PC-3 (cell line): Measurements from ENCODE around the gene EPHB2.

ENCODE experiments used
- EZH2 ChIP-seq: fragments of 300-600 bp; sonication (generic); IDR thresholded peaks from one replicate; pipeline ENCODE4 v1.6.1; 2017; ENCODE audit warnings: antibody characterized with exemption, mild to moderate bottlenecking, low read length; ENCODE audit not compliant: unreplicated experiment
- TF ChIP-seq, protein P1 (sequence below): fragments of 300-600 bp; sonication (generic); conservative IDR thresholded peaks from 2 replicates; pipeline ENCODE4 v1.5.1; 2017; ENCODE audit warnings: antibody characterized with exemption, low read depth, mild to moderate bottlenecking, low read length

DNA sequence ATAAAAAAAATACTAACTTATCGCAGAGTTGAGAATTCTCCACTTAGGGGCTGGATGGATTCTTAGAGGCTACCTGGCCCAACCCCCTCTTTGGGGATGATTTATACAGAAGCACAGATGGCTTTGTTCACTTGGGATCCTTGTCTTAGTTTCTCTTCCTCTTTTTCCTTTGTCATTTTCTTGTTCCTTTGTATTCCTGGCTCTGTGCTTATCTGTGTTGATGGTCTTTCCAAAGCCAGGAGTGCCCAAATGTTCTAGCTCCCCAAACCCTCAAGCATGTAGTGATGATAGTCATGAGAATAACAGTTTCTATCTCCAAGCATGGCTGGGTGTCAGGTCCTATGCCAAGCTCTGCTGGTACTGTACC is 27.4 kb downstream of the EPHB2 start:
- TF ChIP-seq, protein P1, sequence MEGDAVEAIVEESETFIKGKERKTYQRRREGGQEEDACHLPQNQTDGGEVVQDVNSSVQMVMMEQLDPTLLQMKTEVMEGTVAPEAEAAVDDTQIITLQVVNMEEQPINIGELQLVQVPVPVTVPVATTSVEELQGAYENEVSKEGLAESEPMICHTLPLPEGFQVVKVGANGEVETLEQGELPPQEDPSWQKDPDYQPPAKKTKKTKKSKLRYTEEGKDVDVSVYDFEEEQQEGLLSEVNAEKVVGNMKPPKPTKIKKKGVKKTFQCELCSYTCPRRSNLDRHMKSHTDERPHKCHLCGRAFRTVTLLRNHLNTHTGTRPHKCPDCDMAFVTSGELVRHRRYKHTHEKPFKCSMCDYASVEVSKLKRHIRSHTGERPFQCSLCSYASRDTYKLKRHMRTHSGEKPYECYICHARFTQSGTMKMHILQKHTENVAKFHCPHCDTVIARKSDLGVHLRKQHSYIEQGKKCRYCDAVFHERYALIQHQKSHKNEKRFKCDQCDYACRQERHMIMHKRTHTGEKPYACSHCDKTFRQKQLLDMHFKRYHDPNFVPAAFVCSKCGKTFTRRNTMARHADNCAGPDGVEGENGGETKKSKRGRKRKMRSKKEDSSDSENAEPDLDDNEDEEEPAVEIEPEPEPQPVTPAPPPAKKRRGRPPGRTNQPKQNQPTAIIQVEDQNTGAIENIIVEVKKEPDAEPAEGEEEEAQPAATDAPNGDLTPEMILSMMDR, result no peak
- no peak for TF ChIP-seq EZH2
